GM23338 (cell line): ENCODE measurements around the gene FAF2.

ENCODE experiments used
- CREB1 ChIP-seq: fragments of 250-450 bp; sonication (Bioruptor Pico); IDR thresholded peaks from 2 replicates; pipeline ENCODE4 v1.5.0; 2020; ENCODE audit warnings: low read depth, mild to moderate bottlenecking, moderate library complexity
- CTCF ChIP-seq, 2 experiments: fragments of 200-600 bp in 1 of 2; sonication (generic) in 1 of 2; conservative IDR thresholded peaks; 2 replicates each; pipeline versions ENCODE4 v1.5.1 to v1.6.1; 2016 to 2017; ENCODE audit warnings: antibody characterized with exemption in 2 of 2, low read depth in 2 of 2, mild to moderate bottlenecking in 2 of 2, moderate library complexity in 1 of 2
- EZH2 ChIP-seq: fragments of 200-600 bp; sonication (generic); IDR thresholded peaks from one replicate; pipeline ENCODE4 v1.8.0; 2017; ENCODE audit warnings: antibody characterized with exemption, mild to moderate bottlenecking, low read depth; ENCODE audit not compliant: unreplicated experiment
- EZH2phosphoT487 ChIP-seq: fragments of 200-600 bp; sonication (generic); IDR thresholded peaks from one replicate; pipeline ENCODE4 v1.8.1; 2018; ENCODE audit warnings: antibody characterized with exemption; ENCODE audit not compliant: unreplicated experiment
- JUNB ChIP-seq: IDR thresholded peaks from one replicate; pipeline ENCODE4 v1.6.1; 2016; ENCODE audit warnings: antibody characterized with exemption; ENCODE audit not compliant: unreplicated experiment
- NANOG ChIP-seq: IDR thresholded peaks from 2 replicates; pipeline ENCODE4 v1.6.1; 2016; ENCODE audit warnings: antibody characterized with exemption, borderline replicate concordance
- POLR2AphosphoS5 ChIP-seq: IDR thresholded peaks from 2 replicates; pipeline ENCODE4 v1.6.1; 2016; ENCODE audit warnings: antibody characterized with exemption, low read depth
- REST ChIP-seq: IDR thresholded peaks from one replicate; pipeline ENCODE4 v1.6.1; 2018; ENCODE audit warnings: antibody characterized with exemption; ENCODE audit not compliant: unreplicated experiment
- STAT1 ChIP-seq: IDR thresholded peaks from one replicate; pipeline ENCODE4 v1.6.1; 2016; ENCODE audit warnings: antibody characterized with exemption; ENCODE audit not compliant: unreplicated experiment
- ZNF114 ChIP-seq: fragments of 250-450 bp; sonication (Bioruptor Pico); IDR thresholded peaks from 2 replicates; pipeline ENCODE4 v1.5.0; 2020; ENCODE audit warnings: mild to moderate bottlenecking, moderate library complexity
- ZNF331 ChIP-seq: fragments of 250-450 bp; sonication (Bioruptor Pico); IDR thresholded peaks from 2 replicates; pipeline ENCODE4 v1.5.0; 2020; ENCODE audit warnings: low read depth, mild to moderate bottlenecking, moderate library complexity
- ZNF462 ChIP-seq: fragments of 250-450 bp; sonication (Bioruptor Pico); IDR thresholded peaks from 2 replicates; pipeline ENCODE4 v1.5.0; 2020; ENCODE audit warnings: mild to moderate bottlenecking, moderate library complexity

GRCh38 chr5:176407456-176408251 lies 40.5 kb upstream of the FAF2 start:
- TF ChIP-seq CTCF (conservative IDR thresholded peaks at IDR 0.05; ENCODE audit: low read depth in 2 of 2) (no peak), REST (no peak), EZH2 (no peak), POLR2AphosphoS5 (no peak), CREB1 (CRISPR knock-in tag) (no peak), JUNB (no peak), ZNF462 (no peak), NANOG (no peak), EZH2phosphoT487 (no peak), ZNF331 (no peak), STAT1 (no peak), ZNF114 (CRISPR knock-in tag) (no peak)
